Lower leg skin (tissue), 3 donors: ENCODE data around the gene UNKL.

Experiments used
- POLR2A ChIP-seq, 2 donors: fragments of 450-650 bp; IDR thresholded peaks; one replicate each; pipeline ENCODE4 v1.6.1; 2016 to 2017; ENCODE audit warnings: antibody characterized with exemption in 2 of 2, mild to moderate bottlenecking in 1 of 2, moderate library complexity in 1 of 2
- TF ChIP-seq, protein P1 (sequence below), 3 donors: fragments of 450-650 bp; IDR thresholded peaks; one replicate each; pipeline ENCODE4 v1.5.1; 2016; ENCODE audit warnings: antibody characterized with exemption in 3 of 3, mild to moderate bottlenecking in 3 of 3, moderate library complexity in 2 of 3

- TF ChIP-seq, protein P1, sequence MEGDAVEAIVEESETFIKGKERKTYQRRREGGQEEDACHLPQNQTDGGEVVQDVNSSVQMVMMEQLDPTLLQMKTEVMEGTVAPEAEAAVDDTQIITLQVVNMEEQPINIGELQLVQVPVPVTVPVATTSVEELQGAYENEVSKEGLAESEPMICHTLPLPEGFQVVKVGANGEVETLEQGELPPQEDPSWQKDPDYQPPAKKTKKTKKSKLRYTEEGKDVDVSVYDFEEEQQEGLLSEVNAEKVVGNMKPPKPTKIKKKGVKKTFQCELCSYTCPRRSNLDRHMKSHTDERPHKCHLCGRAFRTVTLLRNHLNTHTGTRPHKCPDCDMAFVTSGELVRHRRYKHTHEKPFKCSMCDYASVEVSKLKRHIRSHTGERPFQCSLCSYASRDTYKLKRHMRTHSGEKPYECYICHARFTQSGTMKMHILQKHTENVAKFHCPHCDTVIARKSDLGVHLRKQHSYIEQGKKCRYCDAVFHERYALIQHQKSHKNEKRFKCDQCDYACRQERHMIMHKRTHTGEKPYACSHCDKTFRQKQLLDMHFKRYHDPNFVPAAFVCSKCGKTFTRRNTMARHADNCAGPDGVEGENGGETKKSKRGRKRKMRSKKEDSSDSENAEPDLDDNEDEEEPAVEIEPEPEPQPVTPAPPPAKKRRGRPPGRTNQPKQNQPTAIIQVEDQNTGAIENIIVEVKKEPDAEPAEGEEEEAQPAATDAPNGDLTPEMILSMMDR (IDR thresholded peaks at IDR 0.05): no peak
- TF ChIP-seq POLR2A (IDR thresholded peaks at IDR 0.05): no peak
Observed at GRCh38 chr16:1442697-1443096, 28.2 kb upstream of the UNKL start.
